Measurements from ENCODE around the gene TAL2.

TAL2 gene

GRCh38 chr9:105710638-105711037, 48.4 kb downstream of the TAL2 start:
- DNase-seq, result no peak

GRCh38 chr9:105711867-105712266, 49.6 kb downstream of the TAL2 start:
- DNase-seq, result no peak

GRCh38 chr9:105712297-105712696, 50.0 kb downstream of the TAL2 start:
- no peak for DNase-seq
